ENCODE measurements around the gene ABAT. TPM values are rescaled to one million over a fixed set of nuclear protein-coding genes. Genes with fewer than 3 reads are reported as not detected.

Gene ABAT
- total and polyA plus RNA-seq, 9 donors = 3.8 to 20.3 (median 13.6) TPM

- intact Hi-C loops (cut with DNase I) = no loop called here
- H3K9me3 ChIP-seq = no peaks in the 10 kb centered on the region
- TF ChIP-seq, protein P1, sequence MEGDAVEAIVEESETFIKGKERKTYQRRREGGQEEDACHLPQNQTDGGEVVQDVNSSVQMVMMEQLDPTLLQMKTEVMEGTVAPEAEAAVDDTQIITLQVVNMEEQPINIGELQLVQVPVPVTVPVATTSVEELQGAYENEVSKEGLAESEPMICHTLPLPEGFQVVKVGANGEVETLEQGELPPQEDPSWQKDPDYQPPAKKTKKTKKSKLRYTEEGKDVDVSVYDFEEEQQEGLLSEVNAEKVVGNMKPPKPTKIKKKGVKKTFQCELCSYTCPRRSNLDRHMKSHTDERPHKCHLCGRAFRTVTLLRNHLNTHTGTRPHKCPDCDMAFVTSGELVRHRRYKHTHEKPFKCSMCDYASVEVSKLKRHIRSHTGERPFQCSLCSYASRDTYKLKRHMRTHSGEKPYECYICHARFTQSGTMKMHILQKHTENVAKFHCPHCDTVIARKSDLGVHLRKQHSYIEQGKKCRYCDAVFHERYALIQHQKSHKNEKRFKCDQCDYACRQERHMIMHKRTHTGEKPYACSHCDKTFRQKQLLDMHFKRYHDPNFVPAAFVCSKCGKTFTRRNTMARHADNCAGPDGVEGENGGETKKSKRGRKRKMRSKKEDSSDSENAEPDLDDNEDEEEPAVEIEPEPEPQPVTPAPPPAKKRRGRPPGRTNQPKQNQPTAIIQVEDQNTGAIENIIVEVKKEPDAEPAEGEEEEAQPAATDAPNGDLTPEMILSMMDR (IDR thresholded peaks at IDR 0.05) = no peak
- TF ChIP-seq EP300 (IDR thresholded peaks at IDR 0.05) (no peak), POLR2A (IDR thresholded peaks at IDR 0.05) (no peak)
- no peak overlapping the region for H3K4me3 ChIP-seq
- WGBS, 3 donors = 90 to 92% (median 90%) methylated on average over 13 of the region's 13 CpGs
- H3K27me3 ChIP-seq = no peaks in the 10 kb centered on the region
- no peaks in the 10 kb centered on the region for H3K4me1 ChIP-seq (ENCODE audit: insufficient read depth)
- DNase-seq = no peak
- H3K27ac ChIP-seq = no peak overlapping the region
- no peaks in the 10 kb centered on the region for H3K36me3 ChIP-seq
Observed at GRCh38 chr16:8806272-8806983, 132.0 kb downstream of the ABAT start.

GRCh38 chr16:8807189-8807588 is 132.8 kb downstream of the ABAT start:
- intact Hi-C loops (cut with DNase I) = no loop called here
- H3K27ac ChIP-seq = no peak overlapping the region
- TF ChIP-seq, protein P1 (IDR thresholded peaks at IDR 0.05) = no peak
- TF ChIP-seq EP300 (IDR thresholded peaks at IDR 0.05) (no peak), POLR2A (IDR thresholded peaks at IDR 0.05) (no peak)
- 96 to 99% (median 98%) methylated on average over 5 of the region's 5 CpGs for WGBS, 3 donors
- no peaks in the 10 kb centered on the region for H3K27me3 ChIP-seq
- no peaks in the 10 kb centered on the region for H3K36me3 ChIP-seq
- H3K4me3 ChIP-seq = no peak overlapping the region
- H3K4me1 ChIP-seq (ENCODE audit: insufficient read depth) = no peaks in the 10 kb centered on the region
- H3K9me3 ChIP-seq = no peaks in the 10 kb centered on the region
- DNase-seq = no peak

DNA sequence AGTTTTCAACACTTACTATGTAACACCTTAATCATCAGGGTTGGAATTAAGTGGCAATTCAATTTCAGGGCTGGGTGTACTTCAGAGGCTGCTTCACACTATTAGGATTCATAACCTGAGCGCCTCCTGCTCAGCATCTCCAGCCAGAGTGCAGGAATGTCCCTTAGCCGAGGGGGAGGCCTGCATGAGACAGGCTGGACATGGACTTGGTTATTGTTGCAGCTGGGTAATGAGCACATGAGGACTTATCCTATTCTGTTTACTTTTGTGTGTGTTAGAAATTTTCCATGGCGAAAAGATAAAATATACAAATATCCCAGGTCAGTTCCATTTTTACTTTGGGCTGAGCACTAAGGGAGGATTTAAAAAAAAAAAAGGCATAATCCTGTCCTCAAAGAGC is 133.6 kb downstream of the ABAT start:
- no peak for DNase-seq
- H3K27me3 ChIP-seq = no peaks in the 10 kb centered on the region
- intact Hi-C loops (cut with DNase I) = no loop called here
- no peak overlapping the region for H3K4me3 ChIP-seq
- H3K27ac ChIP-seq = no peak overlapping the region
- no peaks in the 10 kb centered on the region for H3K4me1 ChIP-seq (ENCODE audit: insufficient read depth)
- 89 to 94% (median 93%) methylated on average over 3 of the region's 3 CpGs for WGBS, 3 donors
- no peaks in the 10 kb centered on the region for H3K36me3 ChIP-seq
- no peaks in the 10 kb centered on the region for H3K9me3 ChIP-seq
- TF ChIP-seq EP300 (IDR thresholded peaks at IDR 0.05) = no peak
- TF ChIP-seq, protein P1 (IDR thresholded peaks at IDR 0.05) = no peak
- no peak for TF ChIP-seq POLR2A (IDR thresholded peaks at IDR 0.05)

DNA sequence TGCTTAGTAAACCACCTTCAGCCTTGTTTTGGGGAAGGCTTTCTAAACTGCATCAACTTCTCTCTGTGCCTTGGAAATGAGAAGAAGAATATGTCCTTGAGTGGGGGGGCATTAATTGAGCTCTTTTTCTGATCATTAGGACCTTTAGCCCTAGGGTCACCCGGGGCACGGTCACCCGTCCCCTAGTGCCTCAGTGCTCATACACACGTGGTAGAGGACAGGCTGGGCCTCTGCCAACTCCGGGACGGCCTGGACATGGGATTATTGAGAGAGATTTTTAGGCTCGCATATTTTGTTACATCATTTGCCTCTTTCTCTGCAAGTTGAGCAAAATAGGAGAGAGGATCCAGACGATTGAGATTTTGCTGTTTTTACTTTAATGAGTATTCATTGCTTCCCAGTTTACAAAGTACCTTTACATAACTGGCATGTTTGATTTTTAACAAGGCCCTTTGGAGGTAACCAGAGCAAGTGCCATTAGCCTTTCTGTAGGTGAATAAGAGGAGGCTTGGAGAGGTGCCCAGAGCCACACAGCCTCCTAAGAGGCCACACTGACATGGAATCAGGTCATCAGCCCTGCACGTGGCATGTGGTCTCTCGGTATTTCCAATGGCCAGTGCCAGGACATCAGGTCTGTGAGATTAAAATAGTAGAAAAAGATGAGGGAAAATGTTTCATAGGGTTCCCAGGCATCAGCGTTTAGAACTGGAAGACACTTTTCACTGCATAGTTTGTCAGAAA is 134.4 kb downstream of the ABAT start:
- no peaks in the 10 kb centered on the region for H3K36me3 ChIP-seq
- no peak for DNase-seq
- TF ChIP-seq, protein P1 (IDR thresholded peaks at IDR 0.05) = no peak
- no peak for TF ChIP-seq POLR2A (IDR thresholded peaks at IDR 0.05)
- TF ChIP-seq EP300 (IDR thresholded peaks at IDR 0.05) = no peak
- no peak overlapping the region for H3K4me3 ChIP-seq
- no peaks in the 10 kb centered on the region for H3K4me1 ChIP-seq (ENCODE audit: insufficient read depth)
- no peak overlapping the region for H3K27ac ChIP-seq
- intact Hi-C loops (cut with DNase I) = no loop called here
- no peaks in the 10 kb centered on the region for H3K9me3 ChIP-seq
- 79 to 81% (median 80%) methylated on average over 11 of the region's 11 CpGs for WGBS, 3 donors
- no peaks in the 10 kb centered on the region for H3K27me3 ChIP-seq

All from ovary (tissue), 9 donors.